HG02885 (cell line): Measurements from ENCODE around the gene SF3B2.
"Not testable (repeated sequence)": the region's sequence is repeated elsewhere in the genome, so short reads cannot be mapped to it uniquely, and the experiment has no call there.

Experiments
- ATAC-seq: cut with Tn5 transposase; IDR thresholded peaks from one replicate; pipeline ENCODE4 v1.9.1; 2021; ENCODE audit warnings: mild to moderate bottlenecking; ENCODE audit not compliant: unreplicated experiment, poor library complexity

The SF3B2 gene

DNA sequence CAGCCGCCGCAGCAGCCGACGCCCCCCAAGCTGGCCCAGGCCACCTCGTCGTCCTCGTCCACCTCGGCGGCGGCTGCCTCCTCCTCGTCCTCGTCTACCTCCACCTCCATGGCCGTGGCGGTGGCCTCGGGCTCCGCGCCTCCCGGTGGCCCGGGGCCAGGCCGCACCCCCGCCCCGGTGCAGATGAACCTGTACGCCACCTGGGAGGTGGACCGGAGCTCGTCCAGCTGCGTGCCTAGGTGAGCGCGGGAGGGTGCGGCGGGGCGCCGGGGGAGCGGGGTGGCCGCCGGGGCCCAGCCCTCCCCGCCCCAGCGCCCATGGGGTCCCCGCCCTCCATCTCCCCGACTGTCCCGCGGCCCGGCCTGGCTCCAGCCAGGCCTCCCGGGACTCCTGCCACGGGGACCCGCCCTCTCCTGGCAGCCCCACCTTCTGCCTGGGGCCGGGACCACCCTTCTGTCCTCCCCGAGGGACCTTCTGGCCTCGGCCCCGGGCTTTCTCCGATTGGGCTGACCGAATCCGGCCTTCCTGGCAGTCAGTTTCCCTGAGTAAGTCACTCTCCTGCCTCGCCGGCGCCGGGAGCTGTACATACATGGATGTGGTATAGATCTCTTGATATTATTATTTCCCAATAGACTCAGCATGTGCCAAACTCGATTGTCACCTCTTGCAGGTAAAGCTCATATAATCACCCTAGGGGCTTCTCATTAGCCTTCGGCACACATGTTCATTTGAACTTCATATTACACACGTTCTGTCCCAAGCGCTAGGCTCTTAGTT lies 18.6 kb downstream of the SF3B2 start:
- ATAC-seq, result peak; percentile 18

DNA sequence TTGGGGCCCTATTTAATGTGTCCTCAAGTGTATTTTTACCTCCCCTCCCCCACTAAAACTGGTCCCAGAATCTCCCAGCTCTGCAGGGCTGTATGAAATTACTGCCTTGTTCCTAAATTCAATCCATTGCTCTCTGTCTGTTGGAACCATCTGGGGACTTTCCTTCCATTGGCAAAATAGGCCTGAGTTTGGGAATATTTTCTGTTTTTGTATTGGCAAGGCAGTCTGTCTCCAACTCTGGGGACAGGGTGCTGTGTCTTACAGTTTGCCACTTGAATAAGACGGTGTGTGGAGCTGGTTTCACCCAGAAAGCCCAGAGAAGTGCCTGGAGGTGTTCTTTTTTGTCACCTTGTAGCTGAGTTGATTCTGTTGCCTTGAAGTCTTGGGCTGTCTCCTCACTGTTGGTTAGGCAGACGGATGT lies 19.2 kb downstream of the SF3B2 start:
- no peak for ATAC-seq

- no peak for ATAC-seq
These were observed 19.9 kb downstream of the SF3B2 start for GRCh38 chr11:66072081-66072480.

DNA sequence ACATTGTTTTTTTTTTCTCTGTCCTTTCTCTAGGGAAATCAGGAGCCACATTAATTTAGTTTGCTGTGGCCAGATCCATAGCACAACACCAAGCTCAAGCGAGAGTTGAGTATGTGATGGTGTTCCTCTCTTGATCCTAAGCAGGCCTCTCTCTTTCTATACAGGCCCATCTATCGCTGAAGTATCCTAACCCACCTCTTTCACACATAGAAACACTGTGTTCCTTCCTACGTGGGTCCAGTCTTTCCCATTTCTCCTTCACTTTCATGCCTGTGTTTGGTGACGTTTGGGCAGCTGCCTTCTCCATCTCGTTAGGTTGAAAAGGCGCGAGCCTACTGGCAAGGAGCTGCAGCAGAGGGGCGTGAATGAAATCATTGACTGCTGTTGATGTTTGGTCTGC lies 20.4 kb downstream of the SF3B2 start:
- no peak for ATAC-seq

DNA sequence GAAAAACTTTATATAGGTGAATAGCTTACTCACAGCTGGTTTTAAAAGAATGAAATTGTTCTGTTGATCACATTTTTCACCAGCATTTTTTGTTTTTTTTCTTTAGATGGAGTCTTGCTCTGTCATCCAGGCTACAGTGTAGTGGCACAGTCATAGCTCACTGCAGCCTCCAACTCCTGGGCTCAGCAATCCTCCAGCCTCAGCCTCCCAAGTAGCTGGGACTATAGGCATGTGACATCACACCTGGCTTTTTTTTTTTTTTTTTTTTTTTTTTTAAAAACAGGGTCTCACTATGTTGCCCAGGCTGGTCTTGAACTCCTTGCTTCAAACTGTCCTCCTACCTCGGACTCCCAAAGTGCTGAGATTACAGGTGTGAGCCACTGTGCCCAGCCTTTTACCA lies 21.5 kb downstream of the SF3B2 start:
- no peak for ATAC-seq

GRCh38 chr11:66075273-66075672 lies 23.1 kb downstream of the SF3B2 start:
- no peak for ATAC-seq

DNA sequence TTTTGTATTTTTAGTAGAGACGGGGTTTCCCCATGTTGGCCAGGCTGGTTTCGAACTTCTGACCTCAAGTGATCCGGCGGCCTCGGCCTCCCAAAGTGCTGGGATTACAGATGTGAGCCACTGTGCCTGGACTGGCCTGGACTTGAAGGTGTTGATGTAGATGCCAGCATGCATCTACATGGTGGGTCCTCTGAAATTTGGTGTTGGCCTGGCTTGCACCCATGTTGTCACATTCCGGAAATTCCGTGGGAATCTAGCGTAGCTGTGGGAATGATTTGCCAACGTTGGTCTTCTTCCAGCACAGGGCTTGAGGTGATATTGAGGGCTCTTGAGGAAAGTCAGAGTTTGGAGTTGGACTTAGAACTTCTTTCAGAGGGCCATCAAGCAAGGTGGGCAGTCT lies 24.4 kb downstream of the SF3B2 start:
- ATAC-seq, result no peak

GRCh38 chr11:66077927-66078326 lies 25.8 kb downstream of the SF3B2 start:
- ATAC-seq, result no peak

DNA sequence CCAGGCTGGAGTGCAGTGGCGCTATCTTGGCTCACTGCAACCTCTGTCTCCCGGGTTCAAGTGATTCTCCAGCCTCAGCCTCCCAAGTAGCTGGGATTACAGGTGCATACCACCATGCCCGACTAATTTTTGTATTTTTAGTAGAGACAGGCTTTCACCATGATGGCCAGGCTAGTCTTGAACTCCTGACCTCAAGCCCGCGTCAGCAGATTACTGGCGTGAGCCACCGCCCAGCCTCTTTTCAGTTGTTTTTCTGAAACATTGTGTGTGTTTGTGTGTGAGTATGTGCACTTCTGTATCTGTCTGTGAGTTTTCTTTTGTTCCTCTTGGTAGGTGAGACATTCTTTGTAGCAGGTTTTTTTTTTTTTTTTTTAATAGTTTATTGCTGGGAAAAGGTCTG lies 26.8 kb downstream of the SF3B2 start:
- not testable (repeated sequence) for ATAC-seq

DNA sequence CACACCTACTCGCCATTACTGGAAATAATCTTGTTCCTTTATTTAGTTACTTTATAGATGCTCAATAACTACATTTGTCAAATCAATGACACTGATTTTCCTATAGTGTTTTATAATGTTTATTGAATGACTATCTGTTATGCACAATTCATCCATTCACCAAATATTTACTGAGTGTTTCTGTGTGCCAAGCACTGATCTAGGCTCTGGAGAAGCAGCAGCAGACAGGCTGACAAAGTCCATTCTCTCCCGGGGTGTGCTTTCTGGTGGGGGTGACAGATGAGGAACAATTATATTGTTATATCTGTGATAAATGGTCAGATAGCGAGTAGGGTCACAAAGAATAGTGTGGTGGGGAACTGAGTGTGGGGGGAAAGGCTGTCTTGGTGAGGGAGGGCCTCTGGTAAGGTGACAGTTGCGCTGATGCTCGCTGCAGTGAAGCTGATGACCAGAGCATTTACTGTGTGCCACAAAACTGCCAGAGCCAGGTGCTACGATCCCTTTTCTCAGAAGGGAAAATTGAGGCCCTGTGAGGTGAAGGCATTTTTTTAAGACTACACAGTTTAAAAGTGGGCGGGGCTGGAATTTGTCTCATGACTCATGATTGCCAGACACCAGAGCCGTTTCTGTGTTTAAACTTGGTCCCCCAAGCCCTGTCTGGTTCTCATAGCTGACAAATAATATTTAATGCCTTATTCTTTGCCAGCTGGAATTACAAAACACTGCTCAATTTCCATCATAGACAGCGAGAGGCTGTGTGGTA lies 28.1 kb downstream of the SF3B2 start:
- no peak for ATAC-seq

DNA sequence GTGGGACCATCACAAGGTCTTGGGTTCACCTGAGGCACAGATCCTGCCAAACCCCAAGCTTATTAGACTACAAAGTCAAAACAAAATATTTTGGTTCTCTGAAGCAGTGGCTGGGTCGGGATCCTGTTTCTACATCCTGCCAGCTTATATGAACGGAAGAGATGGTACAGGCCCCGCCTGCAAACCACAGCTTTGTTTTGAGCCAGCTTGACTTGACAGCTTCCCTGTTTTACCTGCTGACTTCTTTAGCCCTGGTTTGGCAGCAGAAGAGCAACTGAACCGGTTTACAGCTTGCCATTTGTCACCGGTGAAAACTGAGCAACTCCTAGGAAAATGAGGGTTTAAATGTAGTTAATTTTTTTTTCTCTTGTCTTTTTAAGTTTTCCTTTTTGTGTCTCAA lies 29.3 kb downstream of the SF3B2 start:
- peak; percentile 61 for ATAC-seq

GRCh38 chr11:66082946-66083698 lies 31.0 kb downstream of the SF3B2 start:
- ATAC-seq, result no peak

DNA sequence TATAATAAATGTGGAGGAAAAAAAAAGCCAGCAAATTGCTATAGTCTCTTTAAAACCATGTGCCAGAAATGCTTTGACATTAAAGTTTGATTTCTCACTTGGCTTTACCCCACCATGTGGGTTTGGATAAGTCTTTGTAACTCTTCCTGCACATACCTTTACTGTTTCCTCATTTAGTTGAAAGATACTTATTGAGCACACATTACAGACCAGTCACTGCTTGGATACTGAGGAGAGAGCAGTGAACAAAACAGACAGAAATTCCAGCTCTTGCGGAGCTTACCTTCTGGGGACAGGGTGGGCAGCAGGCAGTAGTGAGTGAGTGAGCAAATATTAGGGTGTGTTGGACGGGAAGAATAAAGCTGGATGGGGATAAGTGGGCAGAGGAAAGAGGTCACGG lies 31.6 kb downstream of the SF3B2 start:
- no peak for ATAC-seq

DNA sequence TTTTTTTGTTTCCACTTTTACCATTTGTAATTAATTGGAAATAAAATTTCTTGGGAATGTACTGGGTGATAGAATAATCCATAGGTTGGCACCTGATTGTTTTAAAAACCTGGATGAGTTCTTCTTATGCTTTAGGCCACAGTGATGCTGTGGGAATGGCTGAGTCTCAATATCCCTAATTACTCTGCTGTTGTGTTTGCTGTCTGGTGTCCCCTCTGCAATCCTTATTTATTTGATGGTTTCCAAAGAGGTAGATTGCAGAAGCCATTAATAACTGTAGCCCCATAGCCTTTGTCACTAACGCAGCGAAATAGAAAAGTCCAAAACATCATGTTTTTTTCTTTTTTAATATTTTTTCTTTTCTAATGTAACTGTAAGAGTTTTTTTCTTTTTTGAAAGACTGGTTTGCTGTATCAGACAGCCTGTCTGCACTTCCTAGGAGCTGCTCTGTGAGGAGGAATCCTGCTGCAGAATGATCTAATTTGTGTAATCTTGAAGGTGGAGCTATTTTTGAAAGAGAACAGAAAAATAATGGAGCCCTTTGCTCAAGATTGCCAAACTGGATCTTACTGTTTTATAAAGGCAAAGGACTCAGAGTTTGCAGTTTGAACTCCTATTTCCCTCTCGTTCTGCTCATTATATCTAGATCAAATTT lies 32.8 kb downstream of the SF3B2 start:
- no peak for ATAC-seq

GRCh38 chr11:66087148-66087908 lies 35.2 kb downstream of the SF3B2 start:
- no peak for ATAC-seq

DNA sequence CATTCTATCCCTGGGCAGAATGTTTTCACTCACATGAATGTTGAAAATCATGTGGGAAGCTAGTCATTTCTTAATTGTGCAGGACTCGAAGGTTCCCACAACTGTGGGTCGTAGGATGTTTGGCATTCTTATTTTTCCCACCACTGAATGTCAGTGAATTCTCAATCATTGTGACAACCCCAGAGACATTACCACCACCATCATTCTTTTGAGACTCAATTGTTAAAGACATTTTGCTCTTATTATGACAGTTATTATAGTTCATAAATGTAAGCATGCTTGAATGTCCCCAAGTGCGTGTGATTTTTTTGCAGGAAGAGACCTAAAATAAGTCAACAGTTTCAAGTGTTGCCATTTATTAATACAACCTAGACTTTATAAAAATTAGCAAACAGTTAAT lies 36.9 kb downstream of the SF3B2 start:
- no peak for ATAC-seq

- no peak for ATAC-seq
These were observed 38.1 kb downstream of the SF3B2 start for GRCh38 chr11:66090288-66090687.

GRCh38 chr11:66092125-66092524 lies 40.0 kb downstream of the SF3B2 start:
- not testable (repeated sequence) for ATAC-seq

DNA sequence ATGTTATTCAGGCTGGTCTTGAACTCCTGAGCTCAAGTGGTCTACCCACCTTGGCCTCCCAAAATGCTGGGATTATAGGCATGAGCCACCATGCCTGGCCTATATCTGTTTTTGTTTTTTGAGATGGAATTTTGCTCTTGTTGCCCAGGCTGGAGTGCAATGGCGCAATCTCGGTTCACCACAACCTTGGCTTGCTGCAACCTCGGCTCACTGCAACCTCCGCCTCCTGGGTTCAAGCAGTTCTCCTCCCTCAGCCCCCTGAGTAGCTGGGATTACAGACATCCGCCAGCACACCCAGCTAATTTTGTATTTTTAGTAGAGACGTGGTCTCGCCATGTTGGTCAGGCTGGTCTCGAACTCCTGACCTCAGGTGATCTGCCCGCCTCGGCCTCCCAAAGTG lies 47.6 kb downstream of the SF3B2 start:
- not testable (repeated sequence) for ATAC-seq
